ELF-1 (cell line): ENCODE results near the gene WDR72.

Source experiments
- DNase-seq: peaks from one replicate; pipeline ENCODE4 v3.0.0-alpha.2; 2016; ENCODE audit warnings: low read depth, low spot score

Gene WDR72

GRCh38 chr15:53535886-53536285 lies 223.6 kb downstream of the WDR72 start:
- DNase-seq: no peak

DNA sequence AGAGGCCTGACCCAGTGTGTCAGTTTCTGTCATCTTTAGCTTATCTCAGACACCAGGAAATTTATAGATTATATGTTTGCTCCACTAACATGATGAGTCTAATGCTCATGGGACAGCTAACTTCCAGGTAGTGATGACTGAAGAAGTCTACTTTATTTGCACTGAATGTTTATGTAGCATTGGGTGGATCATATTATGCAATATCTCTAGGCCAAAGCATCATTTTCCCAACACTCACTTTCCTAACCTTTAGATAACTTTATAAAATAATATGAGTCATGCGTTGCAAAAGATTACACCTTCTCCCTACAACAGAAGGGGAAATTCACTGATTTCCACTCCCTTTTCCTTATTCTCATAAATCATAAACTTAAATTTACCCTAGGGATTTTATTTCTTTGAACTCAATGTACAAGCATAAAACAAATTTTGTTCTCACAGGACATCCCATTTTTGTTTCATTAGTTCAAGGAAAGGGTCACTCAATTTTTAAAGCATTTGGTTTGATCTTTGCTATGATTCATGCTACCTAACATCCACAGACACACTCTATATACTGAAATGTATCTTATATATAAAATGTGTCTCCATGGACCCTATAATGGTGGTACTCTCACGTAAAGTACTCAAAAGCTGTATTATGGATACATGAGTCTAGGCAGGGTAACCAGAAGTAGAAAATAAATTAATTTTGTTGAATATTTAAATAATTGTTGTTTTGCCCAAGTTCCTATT lies 225.2 kb downstream of the WDR72 start:
- DNase-seq: no peak

GRCh38 chr15:53530761-53531160 lies 228.7 kb downstream of the WDR72 start:
- DNase-seq: no peak

GRCh38 chr15:53527996-53528395 lies 231.5 kb downstream of the WDR72 start:
- no peak for DNase-seq

GRCh38 chr15:53525894-53526293 lies 233.6 kb downstream of the WDR72 start:
- no peak for DNase-seq

DNA sequence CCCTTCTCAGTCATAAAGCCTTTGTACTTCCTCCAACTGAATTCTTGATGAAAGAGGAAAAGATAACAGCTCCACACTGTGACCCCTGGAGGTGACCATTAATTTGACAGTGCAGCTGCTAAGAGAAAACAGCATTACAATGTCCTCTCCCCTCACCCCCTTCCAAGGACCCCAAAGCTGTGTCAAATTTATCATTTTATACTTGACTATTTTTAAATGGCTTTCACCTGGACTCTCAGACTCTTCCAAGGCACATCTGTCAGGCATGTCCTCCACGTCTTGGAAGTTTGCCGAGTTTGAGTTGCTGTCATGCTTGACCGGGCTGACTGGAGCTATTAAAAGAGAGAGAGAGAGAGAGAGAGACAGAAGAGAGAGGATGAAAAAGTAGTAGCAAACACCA lies 236.5 kb downstream of the WDR72 start:
- DNase-seq: no peak

DNA sequence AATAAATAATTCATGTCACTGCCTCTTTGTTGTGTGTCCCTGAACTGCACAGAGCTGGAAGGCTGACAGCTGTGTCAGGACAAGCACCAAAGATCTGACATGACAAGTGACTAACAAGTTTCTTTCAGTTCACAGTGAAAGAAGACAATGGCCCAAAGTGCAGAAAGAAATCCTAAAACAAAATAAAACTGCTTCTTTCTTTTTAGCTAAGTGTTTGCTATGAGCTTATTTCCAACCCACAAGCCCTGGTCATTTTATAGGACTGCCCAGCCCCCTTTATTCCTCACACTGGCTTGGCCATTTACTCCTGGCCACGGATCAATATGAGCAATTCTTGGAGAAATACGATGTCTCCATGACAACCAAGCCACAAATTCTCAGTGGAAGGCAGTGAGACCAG lies 238.5 kb downstream of the WDR72 start:
- DNase-seq: no peak

- no peak for DNase-seq
Observed at GRCh38 chr15:53513431-53513830, 246.0 kb downstream of the WDR72 start.

- DNase-seq: no peak
Observed at GRCh38 chr15:53512029-53512428, 247.4 kb downstream of the WDR72 start.

DNA sequence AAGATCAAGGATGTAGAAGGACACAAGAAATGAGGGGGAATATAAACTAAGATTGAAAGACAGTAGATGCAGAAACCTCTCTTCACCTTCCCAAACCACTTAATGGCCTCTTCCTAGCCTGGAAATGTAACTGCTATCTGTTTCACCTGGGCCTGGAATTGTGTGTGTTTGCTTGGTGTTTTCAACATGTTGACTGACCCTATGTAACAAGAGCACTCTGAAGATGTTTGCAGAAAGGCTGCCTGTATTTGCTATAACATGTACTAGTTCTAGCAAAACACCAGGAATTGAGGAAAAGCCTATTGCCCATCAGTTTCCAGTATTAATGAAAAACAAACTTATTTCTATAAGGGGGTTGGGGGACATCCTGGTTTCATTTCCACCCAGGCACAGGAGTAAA lies 248.3 kb downstream of the WDR72 start:
- DNase-seq: no peak

GRCh38 chr15:53506370-53506769 lies 253.1 kb downstream of the WDR72 start:
- no peak for DNase-seq

- DNase-seq: no peak
Observed at GRCh38 chr15:53498996-53499395, 260.5 kb downstream of the WDR72 start.

- no peak for DNase-seq
Observed at GRCh38 chr15:53490341-53490740, 269.1 kb downstream of the WDR72 start.

- no peak for DNase-seq
Observed at GRCh38 chr15:53482055-53482454, 277.4 kb downstream of the WDR72 start.

GRCh38 chr15:53477981-53478766 lies 281.3 kb downstream of the WDR72 start:
- no peak for DNase-seq

DNA sequence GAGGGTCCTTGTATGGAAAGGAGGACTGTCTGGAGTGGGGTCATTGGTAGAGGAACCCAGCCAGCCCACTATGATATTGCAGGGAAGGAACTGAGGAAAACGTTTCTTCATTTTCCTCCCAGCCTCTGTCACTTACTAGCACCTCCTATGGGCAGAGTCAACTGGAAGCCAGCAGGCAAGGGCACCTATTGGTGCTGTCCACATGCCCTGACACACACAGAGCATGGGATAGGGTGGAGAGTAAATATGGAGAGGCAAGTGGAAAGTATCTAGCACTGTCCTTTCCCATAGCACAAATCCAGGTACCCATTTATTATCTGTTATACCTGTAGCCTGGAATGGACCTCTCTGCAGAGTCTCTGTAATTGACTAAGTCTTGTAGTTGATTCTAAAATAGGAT lies 285.6 kb downstream of the WDR72 start:
- DNase-seq: no peak

- no peak for DNase-seq
Observed at GRCh38 chr15:53473435-53473834, 286.0 kb downstream of the WDR72 start.

DNA sequence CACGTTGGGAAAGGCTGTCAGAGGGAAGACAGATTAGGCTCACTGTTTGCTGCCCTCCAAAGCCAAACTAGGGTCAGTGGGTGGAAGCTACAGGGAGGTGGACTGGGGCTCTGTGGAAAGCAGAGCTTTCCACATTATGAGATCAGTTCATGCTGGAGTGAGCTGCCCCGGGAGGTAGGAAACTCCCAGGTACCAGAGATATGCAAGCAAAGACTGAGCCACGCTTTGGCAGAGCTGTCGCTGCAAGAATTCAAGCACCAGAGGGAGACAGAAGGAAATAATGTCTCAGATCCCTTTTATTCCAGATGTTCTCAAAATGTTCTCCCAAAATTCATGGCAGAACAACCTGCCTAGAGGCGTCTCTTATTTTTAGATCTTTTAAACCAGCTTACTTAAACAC lies 286.6 kb downstream of the WDR72 start:
- DNase-seq: no peak

DNA sequence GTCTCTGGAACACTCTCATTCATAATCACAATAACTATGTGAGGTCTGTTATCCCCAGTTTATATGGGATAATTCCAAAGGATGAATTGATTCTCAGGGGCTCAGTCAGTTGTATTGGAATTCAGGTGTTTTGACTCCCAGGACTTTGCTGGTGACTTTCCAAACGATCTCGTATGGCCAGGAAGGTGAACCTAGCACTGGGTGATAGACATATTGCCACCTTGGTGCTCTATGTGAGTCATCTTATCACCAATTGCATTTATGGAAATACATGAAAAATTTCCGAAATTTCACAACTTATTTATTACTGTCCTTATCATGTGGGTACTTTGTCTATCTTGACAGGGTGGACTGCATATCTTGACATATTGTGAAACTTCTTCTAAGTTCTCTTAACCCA lies 287.3 kb downstream of the WDR72 start:
- DNase-seq: no peak

- no peak for DNase-seq
Observed at GRCh38 chr15:53470743-53471142, 288.7 kb downstream of the WDR72 start.

GRCh38 chr15:53469422-53469821 lies 290.0 kb downstream of the WDR72 start:
- no peak for DNase-seq
